ENCODE measurements around the gene ZNF607. TPM values are rescaled to one million over a fixed set of nuclear protein-coding genes. Genes with fewer than 3 reads are reported as not detected.

ZNF607 gene
- total and polyA plus RNA-seq, 2 of the 8 experiments (the other 6 are each of a cell fraction or from before 2014, with no cell fraction given): 6.7 to 15.9 TPM

GRCh38 chr19:37691881-37692504, 27.6 kb downstream of the ZNF607 start (continued):
- TF ChIP-seq SRF (IDR thresholded peaks at IDR 0.05; ENCODE audit: low read depth, low read length): no peak
- peak; percentile 29; the same call in 1 of the 2 replicates for TF ChIP-seq TBP (IDR thresholded peaks at IDR 0.05; ENCODE audit: low read depth, low read length)
- no peak for TF ChIP-seq NRF1 (IDR thresholded peaks at IDR 0.05; ENCODE audit: low read depth, low read length)
- TF ChIP-seq POU5F1 (IDR thresholded peaks at IDR 0.05; ENCODE audit: low read depth, low read length): no peak
- no peak for TF ChIP-seq RXRA (IDR thresholded peaks at IDR 0.05; ENCODE audit: insufficient read depth, low read depth, low read length)
- TF ChIP-seq ATF3 (IDR thresholded peaks at IDR 0.05; ENCODE audit: insufficient read depth, low read depth, low read length): no peak
- no peak for TF ChIP-seq RFX5 (IDR thresholded peaks at IDR 0.05; ENCODE audit: borderline replicate concordance, low read depth, low read length)
- TF ChIP-seq FOSL1 (IDR thresholded peaks at IDR 0.05; ENCODE audit: insufficient read depth, low read depth, low read length): no peak
- TF ChIP-seq SP4 (IDR thresholded peaks at IDR 0.05; ENCODE audit: low read length): no peak
- no peak for TF ChIP-seq TAF7 (optimal IDR thresholded peaks at IDR 0.05; ENCODE audit: borderline replicate concordance, low read depth, low read length)
- TF ChIP-seq BRCA1 (IDR thresholded peaks at IDR 0.05; ENCODE audit: low read depth, low read length): no peak
- 0 out of 3 replicates have a peak, but pooled peaks of 1 of the 2 experiments have one; percentile 26 for TF ChIP-seq POLR2A (IDR thresholded peaks at IDR 0.05; ENCODE audit: control extremely low read depth in 1 of 2, low read depth in 2 of 2, low read length in 2 of 2)
- TF ChIP-seq CEBPB (IDR thresholded peaks at IDR 0.05; ENCODE audit: low read depth, low read length): no peak
- TF ChIP-seq GABPA (IDR thresholded peaks at IDR 0.05; ENCODE audit: borderline replicate concordance, insufficient read depth, low read length): no peak
- no peak for TF ChIP-seq KDM1A (IDR thresholded peaks at IDR 0.05; ENCODE audit: borderline replicate concordance, low read length)
- TF ChIP-seq CTBP2 (IDR thresholded peaks at IDR 0.05; ENCODE audit: borderline replicate concordance, insufficient read depth, insufficient read length, low read length): no peak
- TF ChIP-seq NANOG (IDR thresholded peaks at IDR 0.05; ENCODE audit: insufficient read depth, low read depth, low read length, poor library complexity, severe bottlenecking): no peak
- no peak; a peak in 1 of 4 replicates for TF ChIP-seq HDAC2 (IDR thresholded peaks at IDR 0.05; ENCODE audit: borderline replicate concordance in 1 of 2, low read depth in 2 of 2, low read length in 2 of 2)
- TF ChIP-seq CREB1 (IDR thresholded peaks at IDR 0.05): peak; percentile 71
- peak; percentile 94 for TF ChIP-seq KDM4A (IDR thresholded peaks at IDR 0.05; ENCODE audit: low read depth, low read length, severe bottlenecking)
- no peak for TF ChIP-seq CBX8 (IDR thresholded peaks at IDR 0.05; ENCODE audit: borderline replicate concordance, low read depth, low read length)
